Lung (tissue), 12 donors: Measurements from ENCODE around the gene CHERP. TPM values are rescaled to one million over a fixed set of nuclear protein-coding genes. Genes with fewer than 3 reads are reported as not detected.

ENCODE experiments used
- ATAC-seq: fragments of 200-7000 bp; cut with Tn5 transposase; one replicate; pipeline ENCODE4 v1.9.1; 2020; ENCODE audit warnings: moderate number of reproducible peaks; ENCODE audit not compliant: insufficient read depth, low FRiP score
- DNase-seq, 3 donors: peaks; one replicate each; pipeline ENCODE4 v3.0.0-alpha.2; 2013 to 2017
- H3K27ac ChIP-seq, 2 donors: one replicate each; pipeline ENCODE4 v1.5.1; 2013; ENCODE audit warnings: mild to moderate bottlenecking in 2 of 2, moderate library complexity in 2 of 2, control low read depth in 1 of 2, inconsistent platforms in 1 of 2, low read depth in 1 of 2, low read length in 1 of 2
- H3K27me3 ChIP-seq, 3 donors: one replicate each; pipeline ENCODE4 v1.5.1; 2013; ENCODE audit warnings: low read length in 2 of 3; ENCODE audit not compliant: control insufficient read depth in 3 of 3, insufficient read depth in 3 of 3
- H3K36me3 ChIP-seq, 4 donors: one replicate each; pipeline ENCODE4 v1.5.1; 2013; ENCODE audit warnings: low read length in 4 of 4, mild to moderate bottlenecking in 1 of 4, moderate library complexity in 1 of 4; ENCODE audit not compliant: control insufficient read depth in 4 of 4, insufficient read depth in 4 of 4
- H3K4me1 ChIP-seq, 5 donors: one replicate each; pipeline ENCODE4 v1.5.1; 2013; ENCODE audit warnings: low read length in 5 of 5, mild to moderate bottlenecking in 2 of 5, moderate library complexity in 1 of 5; ENCODE audit not compliant: control insufficient read depth in 5 of 5, insufficient read depth in 5 of 5
- H3K4me3 ChIP-seq: one replicate; pipeline ENCODE4 v1.5.1; 2013; ENCODE audit warnings: mild to moderate bottlenecking, control low read depth, moderate library complexity
- H3K9ac ChIP-seq, 2 donors: one replicate each; pipeline ENCODE4 v1.5.1; 2013; ENCODE audit warnings: low read length in 2 of 2, control low read depth in 1 of 2; ENCODE audit not compliant: insufficient read depth in 1 of 2
- H3K9me3 ChIP-seq, 4 donors: one replicate each; pipeline ENCODE4 v1.5.1; 2013; ENCODE audit warnings: low read length in 3 of 4, mild to moderate bottlenecking in 1 of 4, moderate library complexity in 1 of 4; ENCODE audit not compliant: control insufficient read depth in 4 of 4, insufficient read depth in 3 of 4
- WGBS, 2 donors: extraction: QIAGEN DNeasy Blood & Tissue Kit; methylation state at CpG; one replicate each; pipeline ENCODE4 v1.1.7; 2013; 5-methylcytosine and 5-hydroxymethylcytosine counted together
- polyA plus RNA-seq, 2 donors: library from polyadenylated mRNA; stranded (reverse); fragments of 200-250 nt; gene quantifications; one replicate each; pipeline ENCODE4 v1.2.1, GENCODE V29; 2013
- total RNA-seq, 2 donors: library from RNA; depleted of rRNA in 1 of 2; stranded (reverse); fragments of >200 nt in 1 of 2; gene quantifications; one replicate each; pipeline ENCODE4 v1.2.1, GENCODE V29; 2014 to 2021
- TF ChIP-seq, protein P1 (sequence below): IDR thresholded peaks from 2 replicates; pipeline ENCODE4 v1.5.1; 2012; ENCODE audit warnings: mild to moderate bottlenecking; ENCODE audit errors: control extremely low read depth, extremely low read depth
- donor health status: control.
- donor health status: control.
- donor health status: Bipolar disorder and iron deficiency.
- donor health status: healthy.
- donor health status: DM: yes; HTN: yes; CAD: no.

Gene CHERP
- total and polyA plus RNA-seq, 4 donors = 19.5 to 30.9 (median 23.3) TPM

GRCh38 chr19:16573925-16574324, 31.7 kb upstream of the CHERP start:
- no peak overlapping the region for H3K4me3 ChIP-seq

DNA sequence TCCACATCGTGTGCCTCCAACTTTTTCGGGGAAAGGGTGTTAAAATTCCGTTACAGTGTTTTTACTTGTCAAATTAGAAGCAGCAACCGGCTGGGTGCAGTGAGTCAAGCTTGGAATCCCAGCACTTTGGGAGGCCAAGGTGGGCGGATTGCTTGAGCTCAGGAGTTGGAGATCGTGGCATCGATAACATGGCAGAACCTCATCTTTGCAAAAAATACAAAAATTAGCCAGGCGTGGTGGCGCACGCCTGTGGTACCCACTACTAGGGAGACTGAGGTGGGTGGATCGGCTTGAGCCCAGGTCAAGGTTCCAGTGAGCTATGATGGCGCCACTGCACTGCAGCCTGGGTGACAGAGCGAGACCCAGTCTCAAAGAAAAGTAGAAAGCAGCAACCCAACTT, 31.1 kb upstream of the CHERP start:
- peaks cover 2 to 22% (median 7%) of the 10 kb centered on the region in 5 donors for H3K4me1 ChIP-seq
- no peak for DNase-seq

More at GRCh38 chr19:16573925-16574324, 31.7 kb upstream of the CHERP start:
- H3K27me3 ChIP-seq = no peaks in the 10 kb centered on the region
- peaks cover 2 to 22% (median 8%) of the 10 kb centered on the region in 5 donors for H3K4me1 ChIP-seq
- TF ChIP-seq, protein P1, sequence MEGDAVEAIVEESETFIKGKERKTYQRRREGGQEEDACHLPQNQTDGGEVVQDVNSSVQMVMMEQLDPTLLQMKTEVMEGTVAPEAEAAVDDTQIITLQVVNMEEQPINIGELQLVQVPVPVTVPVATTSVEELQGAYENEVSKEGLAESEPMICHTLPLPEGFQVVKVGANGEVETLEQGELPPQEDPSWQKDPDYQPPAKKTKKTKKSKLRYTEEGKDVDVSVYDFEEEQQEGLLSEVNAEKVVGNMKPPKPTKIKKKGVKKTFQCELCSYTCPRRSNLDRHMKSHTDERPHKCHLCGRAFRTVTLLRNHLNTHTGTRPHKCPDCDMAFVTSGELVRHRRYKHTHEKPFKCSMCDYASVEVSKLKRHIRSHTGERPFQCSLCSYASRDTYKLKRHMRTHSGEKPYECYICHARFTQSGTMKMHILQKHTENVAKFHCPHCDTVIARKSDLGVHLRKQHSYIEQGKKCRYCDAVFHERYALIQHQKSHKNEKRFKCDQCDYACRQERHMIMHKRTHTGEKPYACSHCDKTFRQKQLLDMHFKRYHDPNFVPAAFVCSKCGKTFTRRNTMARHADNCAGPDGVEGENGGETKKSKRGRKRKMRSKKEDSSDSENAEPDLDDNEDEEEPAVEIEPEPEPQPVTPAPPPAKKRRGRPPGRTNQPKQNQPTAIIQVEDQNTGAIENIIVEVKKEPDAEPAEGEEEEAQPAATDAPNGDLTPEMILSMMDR = no peak
- peaks cover 0 to 30% (median 11%) of the 10 kb centered on the region in 4 donors for H3K36me3 ChIP-seq
- H3K9ac ChIP-seq = no peak overlapping the region
- H3K27ac ChIP-seq = peak overlapping the region in 1 of 2 donors; percentile 42
- no peak for DNase-seq
- no peak for ATAC-seq
- no peaks in the 10 kb centered on the region for H3K9me3 ChIP-seq

GRCh38 chr19:16572332-16573211, 30.3 kb upstream of the CHERP start, which contains the start of gene SLC35E1:
Gene SLC35E1 (minus strand): TSS chr19:16572415. CDS start chr19:16572364, 51 bp downstream.
- ATAC-seq = peak; percentile 90
- H3K36me3 ChIP-seq = peaks cover 0 to 27% (median 9%) of the 10 kb centered on the region in 4 donors
- DNase-seq = peak; percentile 95 to 97 (median 97)
- WGBS, 2 donors = 0% methylated on average over 79 to 83 of the region's 83 CpGs
- H3K4me3 ChIP-seq = peak within 1 kb of the TSS; percentile 92
- no peaks in the 10 kb centered on the region for H3K27me3 ChIP-seq
- peaks cover 2 to 22% (median 7%) of the 10 kb centered on the region in 5 donors for H3K4me1 ChIP-seq
- peak within 1 kb of the TSS; percentile 73 to 74 for H3K9ac ChIP-seq
- TF ChIP-seq, protein P1 = no peak
- peak within 1 kb of the TSS; percentile 81 to 94 for H3K27ac ChIP-seq
- no peaks in the 10 kb centered on the region for H3K9me3 ChIP-seq

More for the DNA sequence above, 31.1 kb upstream of the CHERP start:
- Histone ChIP-seq H3K9me3 (no peaks in the 10 kb centered on the region), H3K36me3 (peaks cover 0 to 30% (median 10%) of the 10 kb centered on the region in 4 donors), H3K27ac (peak overlapping the region in 1 of 2 donors; percentile 15), H3K27me3 (no peaks in the 10 kb centered on the region), H3K4me3 (peak overlapping the region; percentile 92), H3K9ac (peak overlapping the region; percentile 47 to 74)
- WGBS, 2 donors = 68 to 72% methylated on average over 13 of the region's 13 CpGs
- no peak for ATAC-seq
- TF ChIP-seq, protein P1 = no peak
